Mucosa of descending colon (tissue), 3 donors: ENCODE results near the gene COL6A2. TPM values are rescaled to one million over a fixed set of nuclear protein-coding genes. Genes with fewer than 3 reads are reported as not detected.

Experiments used
- ATAC-seq: fragments of 200-7000 bp; cut with Tn5 transposase; one replicate; pipeline ENCODE4 v1.9.1; 2020; ENCODE audit warnings: mild to moderate bottlenecking, moderate library complexity
- DNase-seq, 3 donors: peaks; one replicate each; pipeline ENCODE4 v3.0.0-alpha.2; 2020
- H3K36me3 ChIP-seq: fragments of 200-600 bp; one replicate; pipeline ENCODE4 v1.8.0; 2021; ENCODE audit warnings: low read depth, mild to moderate bottlenecking
- H3K4me1 ChIP-seq: fragments of 200-600 bp; one replicate; pipeline ENCODE4 v1.8.0; 2021; ENCODE audit warnings: low read depth, mild to moderate bottlenecking
- H3K4me3 ChIP-seq: fragments of 200-600 bp; one replicate; pipeline ENCODE4 v1.8.0; 2021; ENCODE audit warnings: mild to moderate bottlenecking
- H3K9me3 ChIP-seq: fragments of 200-600 bp; one replicate; pipeline ENCODE4 v1.8.0; 2021; ENCODE audit warnings: mild to moderate bottlenecking
- CTCF ChIP-seq: fragments of 200-600 bp; IDR thresholded peaks from one replicate; pipeline ENCODE4 v1.8.0; 2022; ENCODE audit warnings: antibody characterized with exemption, mild to moderate bottlenecking
- intact Hi-C, 2 donors: fragments of 100-400 bp; cut with DNase I in 1 of 2; cut with micrococcal nuclease in 1 of 2; formaldehyde crosslinking; loops; one replicate each; pipeline versions ENCODE4 v1.11.0 to v1.11.1; 2022; cut with DNase I, micrococcal nuclease
- total RNA-seq, 3 donors: library from RNA; stranded (reverse); fragmentation: NEBNext Ultra II Directional in 2 of 3; extraction: Animal tissue kit (Norgen Biotek cat#: 25700) in 2 of 3; gene quantifications; one replicate each; pipeline versions ENCODE4 v1.2.1 to v1.2.4, GENCODE V29; 2021 to 2023
- donor health status: DM: no; HTN: no; CAD: no; lungs with moderate emphysema.
- donor health status: DM: no; HTN: no; CAD: no.
- donor health status: DM: no; HTN: yes; CAD: no.

COL6A2 gene
- total RNA-seq, 3 donors from 2014 or later = 65.1 to 858 (median 191) TPM

GRCh38 chr21:46116189-46116775 is 18.4 kb downstream of the COL6A2 start:
- no peak for ATAC-seq
- no peaks in the 10 kb centered on the region for H3K36me3 ChIP-seq

GRCh38 chr21:46116776-46117585 is 19.1 kb downstream of the COL6A2 start:
- DNase-seq (peak in 2 of 3 donors; percentile 17 to 22), ATAC-seq (no peak)
- TF ChIP-seq CTCF = no peak
- H3K4me3 ChIP-seq = no peak overlapping the region
- H3K36me3 ChIP-seq = no peaks in the 10 kb centered on the region
- H3K9me3 ChIP-seq = no peaks in the 10 kb centered on the region
- no peaks in the 10 kb centered on the region for H3K4me1 ChIP-seq
- intact Hi-C loops = no loop called here

More at GRCh38 chr21:46116189-46116775, 18.4 kb downstream of the COL6A2 start:
- no peak overlapping the region for H3K4me3 ChIP-seq
- H3K4me1 ChIP-seq = no peaks in the 10 kb centered on the region
- peak in 2 of 3 donors; percentile 15 to 16 for DNase-seq
- intact Hi-C loops = no loop called here
- TF ChIP-seq CTCF = no peak
- H3K9me3 ChIP-seq = no peaks in the 10 kb centered on the region

GRCh38 chr21:46117586-46118315 is 19.8 kb downstream of the COL6A2 start:
- DNase-seq (peak in 1 of 3 donors; percentile 38), ATAC-seq (no peak)
- no peaks in the 10 kb centered on the region for H3K9me3 ChIP-seq
- no peak overlapping the region for H3K4me3 ChIP-seq
- no peak for TF ChIP-seq CTCF
- no peaks in the 10 kb centered on the region for H3K36me3 ChIP-seq
- no peaks in the 10 kb centered on the region for H3K4me1 ChIP-seq
- intact Hi-C loops = no loop called here

DNA sequence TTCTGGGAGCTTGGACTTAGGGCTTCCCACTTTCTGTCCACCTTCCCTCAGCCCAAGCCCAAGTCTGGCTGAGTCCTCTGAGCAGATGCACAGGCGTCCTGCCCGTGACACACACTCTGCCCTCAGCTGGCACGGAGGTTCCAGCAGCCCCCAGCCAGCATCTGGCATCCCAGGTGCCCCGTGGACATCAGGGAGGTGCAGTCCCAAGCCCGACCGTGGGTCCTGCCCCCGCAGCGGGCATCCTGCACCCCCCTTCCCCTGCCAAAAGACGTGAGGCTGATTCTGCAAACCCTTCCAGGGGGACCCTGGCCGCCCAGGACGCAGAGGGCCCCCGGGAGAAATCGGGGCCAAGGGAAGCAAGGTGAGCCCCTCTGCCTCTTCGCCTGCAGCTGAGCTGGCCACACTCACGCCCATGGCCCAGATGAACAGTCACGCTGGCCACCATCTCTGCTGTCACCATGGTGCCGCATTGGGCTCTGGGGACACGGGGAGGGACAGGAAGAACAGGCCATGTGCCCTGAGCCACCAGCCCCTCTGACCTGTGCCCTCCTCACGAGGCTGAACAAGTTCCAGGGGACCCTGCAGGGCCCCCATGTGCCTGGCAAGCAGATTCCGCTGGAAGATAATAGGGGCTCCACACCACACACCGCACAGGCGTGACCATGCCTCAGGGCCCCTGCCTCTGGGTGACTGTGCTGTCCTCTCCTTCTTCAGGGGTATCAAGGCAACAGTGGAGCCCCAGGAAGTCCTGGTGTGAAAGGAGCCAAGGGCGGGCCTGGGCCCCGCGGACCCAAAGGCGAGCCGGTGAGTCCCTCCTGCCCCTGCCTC is 20.6 kb downstream of the COL6A2 start:
- TF ChIP-seq CTCF = no peak
- ATAC-seq (no peak), DNase-seq (peak in 2 of 3 donors; percentile 17 to 26)
- Histone ChIP-seq H3K4me3 (no peak overlapping the region), H3K4me1 (no peaks in the 10 kb centered on the region), H3K9me3 (no peaks in the 10 kb centered on the region), H3K36me3 (no peaks in the 10 kb centered on the region)
- intact Hi-C loops = no loop called here

DNA sequence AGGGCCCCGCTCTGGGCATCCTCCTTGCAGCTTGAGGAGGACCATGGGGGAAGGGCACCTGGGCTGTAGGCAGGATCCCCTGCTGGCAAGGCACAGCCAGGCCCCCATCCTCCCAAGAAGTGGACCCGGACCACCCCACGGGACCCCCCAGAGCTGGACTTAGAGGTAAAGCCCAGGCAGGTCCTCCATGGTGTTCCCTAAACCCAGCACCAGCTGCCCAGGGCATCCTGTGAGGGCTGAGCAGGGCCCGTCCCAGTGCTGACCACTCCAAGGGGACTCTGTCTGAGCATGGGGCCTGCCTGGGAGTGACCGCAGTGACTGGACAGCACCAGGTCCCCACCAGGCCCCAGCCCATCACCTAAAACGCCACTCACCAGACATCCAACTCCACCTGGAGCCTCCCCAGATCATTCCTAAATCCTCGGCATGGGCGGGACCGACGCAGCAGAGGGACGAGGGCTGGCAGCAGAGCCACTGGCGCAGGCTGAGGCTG is 21.3 kb downstream of the COL6A2 start:
- no peaks in the 10 kb centered on the region for H3K9me3 ChIP-seq
- no peaks in the 10 kb centered on the region for H3K4me1 ChIP-seq
- DNase-seq (peak in 2 of 3 donors; percentile 12 to 29), ATAC-seq (no peak)
- no peak overlapping the region for H3K4me3 ChIP-seq
- TF ChIP-seq CTCF = no peak
- intact Hi-C loops = no loop called here
- H3K36me3 ChIP-seq = no peaks in the 10 kb centered on the region
